A549 (cell line): ENCODE results near the gene USP30. TPM values are rescaled to one million over a fixed set of nuclear protein-coding genes. Genes with fewer than 3 reads are reported as not detected.
A peak's percentile ranks its signal among the peaks of the same experiment; 100 is the strongest.

Source experiments
- ATAC-seq, 2 experiments: fragments of 200-7000 bp in 1 of 2; fragments of >200 bp in 1 of 2; cut with Nextera tagmentation in 1 of 2; cut with Tn5 transposase in 1 of 2; 3 replicates each; pipeline versions ENCODE4 v1.8.0 to v1.9.1; 2018 to 2020; ENCODE audit warnings: mild to moderate bottlenecking in 1 of 2, moderate library complexity in 1 of 2
- CTCF ChIA-PET: fragments of 300-600 bp; sonication (Branson Sonifier 250); formaldehyde crosslinking; extraction: SDS; loops from one replicate; lab custom pipeline; 2021; ENCODE audit warnings: antibody characterized with exemption, inconsistent platforms; lab: Yijun Ruan, JAX
- POLR2A ChIA-PET: fragments of 350-600 bp; formaldehyde crosslinking; extraction: SDS; loops from one replicate; lab custom pipeline; 2021; ENCODE audit warnings: antibody characterized with exemption, inconsistent platforms; lab: Yijun Ruan, JAX
- DNase-seq, 2 experiments: peaks; one replicate each; pipeline versions ENCODE4 v3.0.0 to v3.0.0-alpha.2; 2011 to 2016; ENCODE audit warnings: low read depth in 1 of 2, low spot score in 1 of 2
- FAIRE-seq: peaks from 2 replicates; lab custom pipeline; 2011; peaks lifted over from hg19 to GRCh38; lab: Jason Lieb, UNC
- H3K27ac ChIP-seq, 2 experiments: fragments of >200 bp; sonication (Bioruptor Twin); formaldehyde crosslinking; 3 replicates each; pipeline ENCODE4 v1.5.1; 2016 to 2017
- H3K4me1 ChIP-seq: fragments of >200 bp; sonication (Bioruptor Twin); formaldehyde crosslinking; 3 replicates; pipeline ENCODE4 v1.6.1; 2016
- H3K4me2 ChIP-seq: fragments of >200 bp; sonication (Bioruptor Twin); formaldehyde crosslinking; 3 replicates; pipeline ENCODE4 v1.6.1; 2016
- H3K4me3 ChIP-seq: fragments of >200 bp; sonication (Bioruptor Twin); formaldehyde crosslinking; 3 replicates; pipeline ENCODE4 v1.5.1; 2016
- H3K9me3 ChIP-seq: fragments of >200 bp; sonication (Bioruptor Twin); formaldehyde crosslinking; 3 replicates; pipeline ENCODE4 v1.6.1; 2016
- CBX2 ChIP-seq: fragments of 200-600 bp; sonication (generic); IDR thresholded peaks from 2 replicates; pipeline ENCODE4 v1.6.1; 2016; ENCODE audit warnings: low read depth, mild to moderate bottlenecking, borderline replicate concordance
- CEBPB ChIP-seq, 2 experiments: fragments of >200 bp in 1 of 2; sonication (Bioruptor Twin) in 1 of 2; formaldehyde crosslinking in 1 of 2; IDR thresholded peaks; 2 replicates each; pipeline ENCODE4 v1.6.1; 2012 to 2016
- CHD2 ChIP-seq: fragments of 150-350 bp; IDR thresholded peaks from 2 replicates; pipeline ENCODE4 v1.6.1; 2014; ENCODE audit warnings: low read length; ENCODE audit not compliant: partially characterized antibody
- EHF ChIP-seq: fragments of 250-450 bp; sonication (Bioruptor Pico); IDR thresholded peaks from 2 replicates; pipeline ENCODE4 v1.5.0; 2020; ENCODE audit warnings: mild to moderate bottlenecking
- ESRRA ChIP-seq: fragments of 150-350 bp; IDR thresholded peaks from 2 replicates; pipeline ENCODE4 v1.6.1; 2014; ENCODE audit warnings: mild to moderate bottlenecking, low read length, borderline replicate concordance
- FOSB ChIP-seq: fragments of 250-450 bp; sonication (Bioruptor Pico); IDR thresholded peaks from 2 replicates; pipeline ENCODE4 v1.5.0; 2020; ENCODE audit warnings: mild to moderate bottlenecking, moderate library complexity
- FOSL2 ChIP-seq, 2 experiments: fragments of 450-650 bp in 1 of 2; fragments of >200 bp in 1 of 2; sonication (Bioruptor Twin) in 1 of 2; formaldehyde crosslinking; IDR thresholded peaks; 2 replicates each; pipeline versions ENCODE4 v1.5.0 to v1.6.1; 2016 to 2020; ENCODE audit warnings: mild to moderate bottlenecking in 1 of 2, moderate library complexity in 1 of 2
- FOXS1 ChIP-seq: fragments of 250-450 bp; sonication (Bioruptor Pico); IDR thresholded peaks from 2 replicates; pipeline ENCODE4 v1.5.0; 2020; ENCODE audit warnings: mild to moderate bottlenecking, moderate library complexity
- JUN ChIP-seq, 2 experiments: fragments of >200 bp; sonication (Bioruptor Twin); formaldehyde crosslinking; IDR thresholded peaks; 2 replicates in 1 of 2; 3 replicates in 1 of 2; pipeline ENCODE4 v1.6.1; 2016 to 2017
- MAZ ChIP-seq: fragments of 150-350 bp; IDR thresholded peaks from 2 replicates; pipeline ENCODE4 v1.6.1; 2014; ENCODE audit warnings: antibody characterized with exemption, low read depth, low read length, borderline replicate concordance
- MYC ChIP-seq: IDR thresholded peaks from 2 replicates; pipeline ENCODE4 v1.6.1; 2012; ENCODE audit warnings: mild to moderate bottlenecking, inconsistent platforms, low read length, improper control_type of control experiment, borderline replicate concordance
- NPAS2 ChIP-seq: fragments of 250-450 bp; sonication (Bioruptor Pico); IDR thresholded peaks from 2 replicates; pipeline ENCODE4 v1.8.0; 2022; ENCODE audit warnings: mild to moderate bottlenecking, moderate library complexity, borderline replicate concordance
- PBX3 ChIP-seq: IDR thresholded peaks from 2 replicates; pipeline ENCODE4 v1.6.1; 2012
- POLR2A ChIP-seq: IDR thresholded peaks from 2 replicates; pipeline ENCODE4 v1.6.1; 2012; ENCODE audit warnings: mild to moderate bottlenecking, low read length
- POLR2AphosphoS2 ChIP-seq: conservative IDR thresholded peaks from 2 replicates; pipeline ENCODE4 v1.6.1; 2012; ENCODE audit warnings: low read length, improper control_type of control experiment, inconsistent platforms
- RARB ChIP-seq: fragments of 250-450 bp; sonication (Bioruptor Pico); IDR thresholded peaks from 2 replicates; pipeline ENCODE4 v1.8.0; 2021; ENCODE audit warnings: mild to moderate bottlenecking, moderate library complexity
- RFX5 ChIP-seq: fragments of 450-650 bp; IDR thresholded peaks from 2 replicates; pipeline ENCODE4 v1.7.1; 2014; ENCODE audit warnings: antibody characterized with exemption, mild to moderate bottlenecking, moderate library complexity
- SREBF2 ChIP-seq: fragments of 450-650 bp; IDR thresholded peaks from 2 replicates; pipeline ENCODE4 v1.6.1; 2014; ENCODE audit warnings: mild to moderate bottlenecking, moderate library complexity
- TFCP2L1 ChIP-seq: fragments of 250-450 bp; sonication (Bioruptor Pico); IDR thresholded peaks from 2 replicates; pipeline ENCODE4 v1.5.0; 2021; ENCODE audit warnings: mild to moderate bottlenecking
- TP53 ChIP-seq: fragments of 250-450 bp; sonication (Bioruptor Pico); IDR thresholded peaks from 2 replicates; pipeline ENCODE4 v1.5.0; 2021; ENCODE audit warnings: mild to moderate bottlenecking, moderate library complexity
- ZFP36 ChIP-seq: fragments of 450-650 bp; IDR thresholded peaks from 2 replicates; pipeline ENCODE4 v1.6.1; 2014; ENCODE audit warnings: borderline replicate concordance; ENCODE audit not compliant: partially characterized antibody
- ZNF302 ChIP-seq: fragments of 250-450 bp; sonication (Bioruptor Pico); IDR thresholded peaks from 2 replicates; pipeline ENCODE4 v1.9.0; 2021; ENCODE audit warnings: inconsistent platforms, mild to moderate bottlenecking, moderate library complexity
- ZSCAN20 ChIP-seq: fragments of 250-450 bp; sonication (Bioruptor Pico); IDR thresholded peaks from 2 replicates; pipeline ENCODE4 v1.8.0; 2022; ENCODE audit warnings: mild to moderate bottlenecking, moderate library complexity
- WGBS: methylation state at CpG from one replicate; pipeline ENCODE4 v1.1.6; 2017; ENCODE audit errors: missing lambda C conversion rate; 5-methylcytosine and 5-hydroxymethylcytosine counted together
- polyA plus RNA-seq, 4 experiments: library from polyadenylated mRNA; depleted of rRNA in 3 of 4; stranded (reverse); fragments of >200 nt; fragmentation: RNase III in 1 of 4; extraction: RNeasy Plus Mini Kit Qiagen cat#74134 plus additional on column Dnase treatment in 1 of 4; gene quantifications; 2 replicates in 3 of 4; 3 replicates in 1 of 4; pipeline ENCODE4 v1.2.3, GENCODE V29; 2011 to 2017
- TF ChIP-seq, protein P1 (sequence below): fragments of 150-350 bp; IDR thresholded peaks from 2 replicates; pipeline ENCODE4 v1.6.1; 2014; ENCODE audit warnings: low read depth, mild to moderate bottlenecking, low read length
- TF ChIP-seq, protein P2 (sequence below): IDR thresholded peaks from 2 replicates; pipeline ENCODE4 v1.6.1; 2012
- TF ChIP-seq, protein P3 (sequence below): fragments of >200 bp; sonication (Bioruptor Twin); formaldehyde crosslinking; IDR thresholded peaks from 2 replicates; pipeline ENCODE4 v1.6.1; 2016

The USP30 gene
- polyA plus RNA-seq, 2 of the 4 experiments (the other 2 are of a cell fraction) = 6.8 to 19.6 TPM

GRCh38 chr12:109110988-109111495 lies 58.7 kb downstream of the USP30 start:
- peak overlapping the region; percentile 80 for H3K4me2 ChIP-seq
- H3K27ac ChIP-seq = peak overlapping the region; percentile 85 to 90
- peak in 1 of 2 experiments; percentile 67; a peak in 2 of 5 replicates for TF ChIP-seq JUN (IDR thresholded peaks at IDR 0.05)
- TF ChIP-seq FOSB (CRISPR knock-in tag) = 0 out of 2 replicates have a peak, but pooled peaks have one; percentile 40
- no peak for TF ChIP-seq CBX2
- peak; percentile 93 for TF ChIP-seq ESRRA
- TF ChIP-seq, protein P1, sequence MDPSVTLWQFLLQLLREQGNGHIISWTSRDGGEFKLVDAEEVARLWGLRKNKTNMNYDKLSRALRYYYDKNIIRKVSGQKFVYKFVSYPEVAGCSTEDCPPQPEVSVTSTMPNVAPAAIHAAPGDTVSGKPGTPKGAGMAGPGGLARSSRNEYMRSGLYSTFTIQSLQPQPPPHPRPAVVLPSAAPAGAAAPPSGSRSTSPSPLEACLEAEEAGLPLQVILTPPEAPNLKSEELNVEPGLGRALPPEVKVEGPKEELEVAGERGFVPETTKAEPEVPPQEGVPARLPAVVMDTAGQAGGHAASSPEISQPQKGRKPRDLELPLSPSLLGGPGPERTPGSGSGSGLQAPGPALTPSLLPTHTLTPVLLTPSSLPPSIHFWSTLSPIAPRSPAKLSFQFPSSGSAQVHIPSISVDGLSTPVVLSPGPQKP = no peak
- 0 out of 2 replicates have a peak, but pooled peaks have one; percentile 46 for TF ChIP-seq POLR2AphosphoS2
- TF ChIP-seq, protein P2, sequence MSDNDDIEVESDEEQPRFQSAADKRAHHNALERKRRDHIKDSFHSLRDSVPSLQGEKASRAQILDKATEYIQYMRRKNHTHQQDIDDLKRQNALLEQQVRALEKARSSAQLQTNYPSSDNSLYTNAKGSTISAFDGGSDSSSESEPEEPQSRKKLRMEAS = peak; percentile 74
- TF ChIP-seq TP53 = no peak
- TF ChIP-seq RFX5 = peak; percentile 64; the same call in 1 of the 2 replicates
- TF ChIP-seq FOXS1 (CRISPR knock-in tag) = no peak
- TF ChIP-seq ZFP36 = no peak
- peak; percentile 21 for TF ChIP-seq CHD2
- TF ChIP-seq PBX3 = 0 out of 2 replicates have a peak, but pooled peaks have one; percentile 24
- TF ChIP-seq FOSL2 (IDR thresholded peaks at IDR 0.05) = no peak
- peak; percentile 35; the same call in 1 of the 2 replicates for TF ChIP-seq FOSL2 (CRISPR knock-in tag; IDR thresholded peaks at IDR 0.05)
- 0 out of 2 replicates have a peak, but pooled peaks have one; percentile 41 for TF ChIP-seq TFCP2L1 (CRISPR knock-in tag)
- TF ChIP-seq POLR2A = peak; percentile 78
- ATAC-seq = peak; percentile 93 to 98
- 2% methylated on average over 27 of the region's 28 CpGs for WGBS
- ChIA-PET POLR2A (interaction anchor here (1.3 kb wide), 1 partner anchor 274 kb away, joined by 9 read pairs; no protein-coding TSS in a partner anchor), CTCF (interaction anchor here (0.7 to 4.2 kb wide), 32 partner anchors 9 to 287 kb away, joined by 3 to 58 read pairs (median 6); no protein-coding TSS in a partner anchor)
- no peak for FAIRE-seq
- peak; percentile 87 for DNase-seq
- H3K9me3 ChIP-seq = no peaks in the 10 kb centered on the region
- H3K4me3 ChIP-seq = peak overlapping the region; percentile 44
- H3K4me1 ChIP-seq = peaks cover 11% of the 10 kb centered on the region

- ATAC-seq (no peak), FAIRE-seq (no peak)
- CTCF ChIA-PET = interaction anchor here (0.6 to 4.2 kb wide), 31 partner anchors 8 to 516 kb away, joined by 3 to 58 read pairs (median 5); no protein-coding TSS in a partner anchor
- no peak for TF ChIP-seq CEBPB (IDR thresholded peaks at IDR 0.05)
- TF ChIP-seq TFCP2L1 (CRISPR knock-in tag) = no peak
- no peak for TF ChIP-seq TP53
- no peak for TF ChIP-seq EHF (CRISPR knock-in tag)
- TF ChIP-seq NPAS2 (CRISPR knock-in tag) = no peak
- no peak for TF ChIP-seq FOSB (CRISPR knock-in tag)
- no peak for TF ChIP-seq RFX5
- TF ChIP-seq MAZ = no peak
- TF ChIP-seq ESRRA = no peak
- no peak for TF ChIP-seq ZSCAN20 (CRISPR knock-in tag)
- TF ChIP-seq, protein P1 = no peak
- TF ChIP-seq, protein P2 = no peak
- TF ChIP-seq, protein P3, sequence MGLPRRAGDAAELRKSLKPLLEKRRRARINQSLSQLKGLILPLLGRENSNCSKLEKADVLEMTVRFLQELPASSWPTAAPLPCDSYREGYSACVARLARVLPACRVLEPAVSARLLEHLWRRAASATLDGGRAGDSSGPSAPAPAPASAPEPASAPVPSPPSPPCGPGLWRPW = no peak
- no peak for TF ChIP-seq MYC
- TF ChIP-seq SREBF2 = no peak
- no peak for TF ChIP-seq ZNF302
- no peak for TF ChIP-seq RARB (CRISPR knock-in tag)
- TF ChIP-seq, all 56 proteins: peak for 0
- no peaks in the 10 kb centered on the region for H3K9me3 ChIP-seq
- H3K27ac ChIP-seq = no peak overlapping the region; a peak in 1 of 6 replicates
- H3K4me1 ChIP-seq = peaks cover 11% of the 10 kb centered on the region
- DNase-seq = no peak
- WGBS = 81% methylated on average over 11 of the region's 11 CpGs
- H3K4me3 ChIP-seq = no peak overlapping the region
- POLR2A ChIA-PET = interaction anchor here (0.6 kb wide), 2 partner anchors 20 to 41 kb away, joined by 3 to 4 read pairs; no protein-coding TSS in a partner anchor
- H3K4me2 ChIP-seq = no peak overlapping the region
These were observed 60.5 kb downstream of the USP30 start for GRCh38 chr12:109112720-109113465.
